SKM-1 (cell line): ENCODE data around the gene ENO3.
A peak's percentile ranks its signal among the peaks of the same experiment; 100 is the strongest.

ENCODE experiments used
- DNase-seq: peaks from one replicate; lab custom pipeline; 2025; ENCODE audit not compliant: unreplicated experiment; lab: John Stamatoyannopoulos, UW

Gene ENO3

GRCh38 chr17:4972752-4973151 lies 21.8 kb downstream of the ENO3 start:
- no peak for DNase-seq

- peak; percentile 49 for DNase-seq
Observed at GRCh38 chr17:4973256-4974114, 22.6 kb downstream of the ENO3 start.

- DNase-seq, result no peak
Observed at GRCh38 chr17:4974115-4974670, 23.3 kb downstream of the ENO3 start.

- DNase-seq, result peak; percentile 51
Observed at GRCh38 chr17:4978726-4979125, 27.8 kb downstream of the ENO3 start.

- no peak for DNase-seq
Observed at GRCh38 chr17:4980644-4981216, 29.8 kb downstream of the ENO3 start.

DNA sequence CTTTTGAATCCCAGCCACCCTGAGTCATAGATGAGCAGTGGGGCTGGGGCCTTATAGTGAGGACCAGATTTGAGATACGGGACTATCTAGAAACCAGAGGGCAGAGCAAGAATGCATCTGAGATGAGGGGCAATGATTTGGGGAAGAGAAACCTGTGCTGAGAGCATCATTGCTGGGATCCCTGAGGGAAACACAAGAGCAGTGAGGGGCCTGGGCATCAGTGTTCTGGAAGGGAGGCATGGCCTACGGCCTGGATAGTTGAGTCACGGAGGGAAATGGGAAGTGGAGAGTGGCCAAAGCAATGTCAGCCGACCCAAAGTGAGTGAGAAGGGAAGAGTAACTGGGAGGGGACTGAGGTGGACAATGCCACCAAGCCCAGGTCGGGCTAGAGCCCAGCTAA lies 31.4 kb downstream of the ENO3 start:
- DNase-seq, result no peak

DNA sequence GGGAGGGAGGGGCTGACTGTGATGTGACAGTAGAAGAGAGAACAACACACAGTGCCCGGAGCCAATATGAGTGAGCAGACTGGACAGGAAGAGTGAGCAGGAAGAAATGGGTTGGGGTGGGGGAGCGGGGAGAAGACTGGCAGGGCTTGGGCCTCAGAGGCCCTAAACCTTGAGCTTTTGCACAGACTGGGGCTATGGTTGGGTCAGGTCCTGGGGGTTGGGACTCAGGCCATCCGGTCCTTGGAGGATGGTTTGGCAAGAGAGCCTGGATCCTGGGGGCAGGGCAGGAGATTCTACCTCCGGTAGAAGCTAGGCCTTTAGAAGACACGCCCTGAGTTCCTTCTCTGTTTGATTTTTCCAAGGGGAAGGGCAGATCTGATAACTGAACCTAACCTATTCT lies 35.5 kb downstream of the ENO3 start:
- no peak for DNase-seq

DNA sequence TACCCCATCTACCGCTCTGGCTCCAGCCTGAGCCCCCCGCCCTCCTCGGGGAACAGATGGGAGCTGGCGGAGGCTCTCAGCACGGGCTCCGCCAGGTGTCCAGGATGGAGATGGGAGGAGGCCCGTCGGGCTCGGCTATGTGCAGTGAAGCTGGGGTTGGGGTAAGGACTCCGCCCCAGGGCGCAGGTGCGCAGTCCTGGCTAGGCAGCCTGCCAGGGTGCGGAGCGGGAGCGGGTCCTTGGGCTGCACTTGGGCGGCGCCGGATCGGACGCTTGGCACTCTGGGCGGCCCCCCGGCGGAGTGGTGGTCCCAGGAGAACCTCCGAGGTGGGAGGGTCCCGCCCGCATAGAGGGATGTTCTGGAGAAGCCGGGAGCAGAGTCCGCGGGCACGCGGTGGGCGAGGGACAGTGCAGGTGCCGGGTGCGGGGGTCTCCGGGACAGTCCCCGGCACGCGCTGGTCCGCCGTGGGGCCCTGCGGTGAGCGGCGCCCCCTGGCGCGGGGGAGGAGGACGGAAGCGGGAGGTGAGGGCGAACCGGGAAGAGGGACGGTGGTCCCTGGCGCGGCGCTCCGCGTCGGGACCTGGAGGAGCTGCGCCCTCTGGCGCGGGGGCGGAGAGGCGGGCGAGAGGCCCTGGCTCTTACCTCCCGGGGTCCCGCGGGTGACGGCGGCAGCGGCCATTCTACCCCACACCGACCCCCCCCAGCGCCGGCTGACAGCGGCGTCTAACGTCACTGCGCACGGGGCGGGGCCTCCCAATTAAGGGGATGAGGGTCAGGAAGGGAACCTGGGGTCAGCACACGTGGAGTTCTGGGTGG lies 36.2 kb downstream of the ENO3 start, which contains the start of gene CAMTA2:
CAMTA2 (minus strand) TSS at position 725 of the 816 bp plus-strand sequence. CDS start 1,453 bp downstream, outside the sequence.
- no peak for DNase-seq

- no peak for DNase-seq
Observed at GRCh38 chr17:4987767-4988567, 37.0 kb downstream of the ENO3 start.

DNA sequence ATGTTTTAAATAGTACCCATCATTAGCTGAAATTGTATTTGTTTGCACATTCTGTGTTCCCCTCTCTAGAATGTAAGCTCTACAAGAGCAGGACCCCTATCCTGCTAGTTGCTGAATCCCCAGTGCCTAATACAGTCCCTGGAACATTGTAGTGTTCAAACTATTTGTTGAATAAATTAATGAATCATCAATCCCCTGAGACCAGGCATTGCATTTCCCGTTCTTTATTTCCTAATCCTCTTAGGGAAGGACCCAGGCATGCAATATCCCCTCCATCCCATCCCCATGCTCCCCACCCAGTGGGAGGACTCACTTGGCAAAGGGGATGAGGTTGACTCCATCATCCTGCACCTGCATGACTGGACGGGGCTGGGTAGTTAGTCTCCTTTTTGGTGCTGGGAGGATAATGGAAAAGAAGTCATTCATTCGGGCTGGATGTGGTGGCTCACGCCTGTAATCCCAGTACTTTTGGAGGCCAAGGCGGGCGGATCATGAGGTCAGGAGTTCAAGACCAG lies 43.2 kb downstream of the ENO3 start:
- no peak for DNase-seq

DNA sequence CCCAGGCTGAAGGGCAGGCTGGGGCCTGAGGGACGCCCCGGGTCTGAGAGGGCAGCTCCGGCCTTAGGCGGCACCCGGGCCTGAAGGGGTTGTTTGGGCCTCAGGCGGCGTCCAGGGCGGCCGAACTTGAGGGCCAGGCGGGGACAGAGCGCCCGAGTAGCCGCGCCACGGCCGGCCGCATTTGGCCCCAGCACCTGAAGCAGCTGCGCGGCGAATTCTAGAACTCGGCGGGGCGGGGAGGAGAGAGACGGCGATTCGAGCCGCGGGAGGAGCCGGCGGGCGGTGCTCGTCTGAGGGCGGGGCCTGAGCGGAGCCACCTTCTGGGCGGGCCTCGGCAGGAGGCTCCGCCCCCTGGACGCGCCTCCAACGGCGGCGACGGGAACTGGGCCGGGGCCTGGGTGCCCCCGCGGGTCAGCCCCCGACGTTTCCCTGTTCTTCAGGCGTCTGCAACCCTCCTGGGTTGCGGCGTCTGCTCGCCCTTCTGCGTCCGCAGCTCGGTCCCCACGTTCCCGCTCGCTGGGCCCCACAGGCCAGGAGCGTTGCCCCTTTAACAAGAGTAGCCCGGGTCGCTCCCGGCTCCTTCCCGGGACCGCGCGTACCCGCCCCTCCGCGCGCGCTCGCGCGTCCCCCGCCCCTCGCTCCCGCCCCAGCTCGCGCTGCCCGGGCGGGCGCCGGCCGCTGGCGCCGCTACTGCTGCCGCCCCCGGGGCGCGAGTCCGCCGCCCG lies 46.5 kb downstream of the ENO3 start, which contains the start of the genes INCA1 and KIF1C:
INCA1 (minus strand) TSS at position 221 of the 725 bp plus-strand sequence. CDS start 3,085 bp downstream, outside the sequence.
KIF1C (plus strand) TSS at position 649 of the 725 bp plus-strand sequence. CDS start 2,297 bp downstream, outside the sequence.
- DNase-seq, result peak; percentile 19

DNA sequence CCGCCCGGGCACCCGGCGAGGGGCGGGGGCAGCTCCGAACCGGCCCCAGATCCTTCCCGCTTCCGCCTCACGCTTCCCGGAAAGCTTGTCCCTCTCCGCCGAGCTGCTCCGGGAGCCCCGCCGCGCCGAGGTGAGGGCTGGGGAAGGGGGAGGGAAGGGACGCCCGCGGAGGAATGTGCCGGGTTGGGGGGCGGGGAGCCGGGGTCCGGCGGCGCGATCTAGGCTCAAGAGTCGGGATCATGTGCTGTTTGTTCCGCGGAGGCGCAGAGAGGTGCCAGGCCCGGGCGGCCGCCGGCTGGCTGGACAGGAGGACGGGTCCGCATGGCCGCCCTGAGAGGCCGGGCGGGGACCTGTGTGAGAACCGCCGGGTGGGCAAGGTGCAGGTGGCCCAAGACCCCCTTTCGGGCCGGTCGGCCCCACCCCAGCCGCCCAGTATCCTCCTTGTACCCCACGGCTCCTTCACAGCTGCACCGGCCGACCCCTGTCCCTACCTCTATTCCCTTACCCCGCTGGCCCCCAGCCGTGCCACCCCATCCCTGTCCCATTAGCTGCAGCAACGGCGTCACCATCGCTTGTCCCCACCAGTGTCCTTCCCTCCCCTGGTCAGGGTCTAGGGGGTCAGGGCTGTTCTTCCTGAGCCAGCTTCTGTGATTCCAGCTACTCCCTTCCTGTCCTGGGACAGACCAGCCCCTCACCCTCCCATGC lies 47.3 kb downstream of the ENO3 start:
- DNase-seq, result no peak

DNA sequence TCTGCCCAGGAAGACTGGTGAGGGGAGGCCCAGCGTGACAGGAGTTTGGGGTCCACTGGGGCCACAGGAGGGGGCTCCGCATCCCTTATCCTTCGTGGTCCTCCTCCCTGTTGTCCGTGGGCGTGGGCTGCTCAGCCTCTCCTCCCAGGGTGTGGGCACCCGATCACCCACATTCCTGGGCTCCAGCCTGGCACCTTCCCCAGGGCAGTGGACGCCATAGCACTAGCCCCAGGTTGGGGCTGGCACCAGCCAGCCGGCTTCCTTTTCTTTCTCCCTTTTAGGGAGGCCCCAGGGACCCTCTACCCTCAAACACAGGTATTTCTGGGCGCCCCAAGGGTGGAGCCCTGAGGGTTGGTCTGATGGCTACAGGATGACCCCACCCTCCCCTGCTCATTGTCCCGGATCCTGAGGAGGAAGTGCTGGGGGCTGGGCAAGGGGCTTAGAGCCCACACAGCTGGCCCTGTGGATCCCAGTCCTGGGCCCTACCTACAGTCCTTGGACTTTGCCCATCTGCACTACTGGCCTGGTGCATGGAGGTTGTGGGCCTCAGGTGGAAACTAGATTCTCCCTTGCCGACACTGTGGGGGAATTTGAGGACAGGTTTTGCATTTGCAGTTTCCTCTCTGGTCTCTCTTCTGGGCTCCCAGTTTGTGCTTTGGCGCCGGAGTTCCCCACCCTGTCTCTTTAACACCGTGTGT lies 48.0 kb downstream of the ENO3 start:
- no peak for DNase-seq

- DNase-seq, result no peak
Observed at GRCh38 chr17:4999430-5000093, 48.6 kb downstream of the ENO3 start.

- DNase-seq, result no peak
Observed at GRCh38 chr17:5000237-5000639, 49.3 kb downstream of the ENO3 start.

DNA sequence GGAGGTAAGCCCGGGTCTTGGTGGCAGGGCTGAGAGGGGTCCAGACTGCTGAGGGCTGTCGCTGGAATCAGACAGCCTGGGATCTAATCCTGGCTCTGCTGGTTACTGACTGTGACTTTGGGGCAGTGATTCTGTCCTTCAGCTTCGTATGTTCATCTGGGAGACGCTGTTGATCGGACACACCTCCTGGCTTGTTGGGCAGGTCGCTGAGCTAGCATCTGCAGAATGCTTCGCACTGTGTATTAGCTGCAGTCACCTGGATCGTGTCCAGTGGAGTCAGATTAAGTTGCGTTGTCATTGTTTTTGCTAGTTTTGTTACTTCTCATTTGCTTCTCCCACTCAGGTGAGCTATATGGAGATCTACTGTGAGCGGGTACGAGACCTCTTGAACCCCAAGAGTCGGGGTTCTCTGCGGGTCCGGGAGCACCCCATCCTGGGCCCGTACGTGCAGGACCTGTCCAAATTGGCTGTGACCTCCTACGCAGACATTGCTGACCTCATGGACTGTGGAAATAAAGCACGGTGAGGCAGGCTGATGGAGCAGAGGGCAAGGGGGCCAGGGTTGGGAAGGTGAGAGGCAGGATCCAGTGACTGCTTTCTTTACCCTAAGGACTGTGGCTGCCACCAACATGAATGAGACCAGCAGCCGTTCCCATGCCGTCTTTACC lies 51.3 kb downstream of the ENO3 start:
- no peak for DNase-seq
